Smooth muscle cell (in vitro differentiated cells): ENCODE data around the gene CKLF. TPM values are rescaled to one million over a fixed set of nuclear protein-coding genes. Genes with fewer than 3 reads are reported as not detected.

Experiments
- DNase-seq: peaks from one replicate; lab custom pipeline; 2025; ENCODE audit not compliant: unreplicated experiment; lab: John Stamatoyannopoulos, UW
- H2AFZ ChIP-seq: fragments of 200-600 bp; sonication (generic); 2 replicates; pipeline ENCODE4 v1.6.0; 2016; ENCODE audit warnings: antibody characterized with exemption, low read depth, mild to moderate bottlenecking
- H3F3A ChIP-seq: fragments of 200-600 bp; sonication (generic); 2 replicates; pipeline ENCODE4 v1.6.0; 2017; ENCODE audit warnings: antibody characterized with exemption, low read depth
- H3K27ac ChIP-seq: fragments of 200-600 bp; sonication (generic); 2 replicates; pipeline ENCODE4 v1.5.1; 2016; ENCODE audit warnings: low read depth, mild to moderate bottlenecking
- H3K27me3 ChIP-seq: fragments of 200-600 bp; sonication (generic); 2 replicates; pipeline ENCODE4 v1.6.1; 2016; ENCODE audit warnings: low read depth, mild to moderate bottlenecking
- H3K36me3 ChIP-seq: fragments of 200-600 bp; sonication (generic); 2 replicates; pipeline ENCODE4 v1.5.1; 2016; ENCODE audit warnings: low read depth
- H3K4me1 ChIP-seq: fragments of 200-600 bp; sonication (generic); 2 replicates; pipeline ENCODE4 v1.5.1; 2016; ENCODE audit warnings: low read depth
- H3K4me2 ChIP-seq: fragments of 200-600 bp; sonication (generic); 2 replicates; pipeline ENCODE4 v1.6.0; 2016; ENCODE audit warnings: mild to moderate bottlenecking
- H3K4me3 ChIP-seq: fragments of 200-600 bp; sonication (generic); 2 replicates; pipeline ENCODE4 v1.5.1; 2016; ENCODE audit warnings: mild to moderate bottlenecking
- H3K79me2 ChIP-seq: fragments of 200-600 bp; sonication (generic); 2 replicates; pipeline ENCODE4 v1.6.0; 2016; ENCODE audit warnings: low read depth, mild to moderate bottlenecking
- H3K9ac ChIP-seq: fragments of 200-600 bp; sonication (generic); 2 replicates; pipeline ENCODE4 v1.6.0; 2016; ENCODE audit warnings: low read depth
- H3K9me3 ChIP-seq: fragments of 200-600 bp; sonication (generic); replicated peaks from 2 replicates; pipeline ENCODE4 v1.5.1; 2016; ENCODE audit warnings: low read depth
- H4K20me1 ChIP-seq: fragments of 200-600 bp; sonication (generic); 2 replicates; pipeline ENCODE4 v1.6.0; 2016; ENCODE audit warnings: low read depth
- CTCF ChIP-seq: fragments of 200-600 bp; sonication (generic); IDR thresholded peaks from 2 replicates; pipeline ENCODE4 v1.5.1; 2017; ENCODE audit warnings: borderline replicate concordance, mild to moderate bottlenecking, antibody characterized with exemption; ENCODE audit not compliant: insufficient read depth, poor library complexity, severe bottlenecking
- WGBS: methylation state at CpG from one replicate; pipeline ENCODE4 v1.1.7; 2016; ENCODE audit warnings: low lambda C conversion rate; 5-methylcytosine and 5-hydroxymethylcytosine counted together
- polyA plus RNA-seq: library from polyadenylated mRNA; unstranded; fragments of >200 nt; fragmentation: Nextera tagmentation; extraction: Ambion mirVana; gene quantifications from 2 replicates; pipeline ENCODE4 v1.2.1, GENCODE V29; 2016
- small RNA-seq: library from RNA; depleted of rRNA; stranded (forward); fragments of <200 nt; gene quantifications from one replicate; pipeline ENCODE3, GENCODE V24; 2014
- total RNA-seq: library from RNA; depleted of rRNA; stranded (reverse); fragments of >200 nt; gene quantifications from 2 replicates; pipeline ENCODE4 v1.2.3, GENCODE V29; 2014

CKLF gene
- total and polyA plus RNA-seq, 2 experiments from 2014 or later = 61.5 to 78.1 TPM

DNA sequence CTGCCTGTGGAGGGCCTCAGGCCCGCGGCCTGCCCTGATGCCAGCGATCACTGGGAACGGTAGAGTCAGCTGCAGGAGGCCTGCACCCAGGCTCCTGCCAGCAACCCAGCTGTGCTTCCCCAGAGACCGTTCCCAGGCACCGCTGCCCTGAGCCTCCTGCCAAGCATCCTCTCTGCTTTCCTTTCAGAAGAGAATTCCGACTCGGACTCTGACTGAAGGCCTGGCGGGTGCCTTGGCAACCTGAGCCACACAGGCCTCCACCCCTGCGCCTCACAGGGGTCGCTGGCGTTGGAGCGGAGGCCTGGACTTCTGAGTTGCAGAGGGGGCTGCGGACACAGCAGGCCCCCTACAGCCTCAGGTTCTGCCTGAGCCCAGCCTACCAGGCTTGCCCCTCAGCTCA, 60.0 kb downstream of the CKLF start:
- no peak overlapping the region for H2AFZ ChIP-seq
- H3K9ac ChIP-seq = no peak overlapping the region
- no peak overlapping the region for H3K27ac ChIP-seq
- 91% methylated on average over 14 of the region's 14 CpGs for WGBS
- peaks cover 5% of the 10 kb centered on the region for H3K4me1 ChIP-seq
- H3K79me2 ChIP-seq = no peaks in the 10 kb centered on the region
- H3K4me2 ChIP-seq = no peak overlapping the region
- H4K20me1 ChIP-seq = peaks cover 50% of the 10 kb centered on the region
- DNase-seq = no peak
- no peak overlapping the region for H3K4me3 ChIP-seq
- H3F3A ChIP-seq = no peaks in the 10 kb centered on the region
- TF ChIP-seq CTCF = no peak
- no peaks in the 10 kb centered on the region for H3K36me3 ChIP-seq
- no peaks in the 10 kb centered on the region for H3K9me3 ChIP-seq
- H3K27me3 ChIP-seq = no peaks in the 10 kb centered on the region

GRCh38 chr16:66614161-66614802, 61.9 kb downstream of the CKLF start:
- 90% methylated on average over 12 of the region's 12 CpGs for WGBS
- no peak overlapping the region for H3K9ac ChIP-seq

More at GRCh38 chr16:66614161-66614802, 61.9 kb downstream of the CKLF start:
- no peak overlapping the region for H2AFZ ChIP-seq
- no peak for TF ChIP-seq CTCF
- H3K4me3 ChIP-seq = no peak overlapping the region
- H3K4me1 ChIP-seq = peaks cover 16% of the 10 kb centered on the region
- peaks cover 37% of the 10 kb centered on the region for H4K20me1 ChIP-seq
- no peak overlapping the region for H3K4me2 ChIP-seq
- no peaks in the 10 kb centered on the region for H3K36me3 ChIP-seq
- no peaks in the 10 kb centered on the region for H3K27me3 ChIP-seq
- H3F3A ChIP-seq = no peaks in the 10 kb centered on the region
- no peaks in the 10 kb centered on the region for H3K79me2 ChIP-seq
- no peak overlapping the region for H3K27ac ChIP-seq
- no peaks in the 10 kb centered on the region for H3K9me3 ChIP-seq
- DNase-seq = no peak

Small RNA genes lying within 50 kb of the gene (small RNA-seq; reads per million reads assigned to genes)
- gene CKLF-CMTM1 = not detected

Other genes with a start within 250 kb of the CKLF start
- not detected in 2 replicates for gene CDH5, start 185.9 kb upstream of the CKLF start, total RNA-seq
- not detected in 2 replicates for gene CDH5, start 185.9 kb upstream of the CKLF start, polyA plus RNA-seq
- 0.81 and 0.94 TPM in 2 replicates for gene BEAN1, start 125.3 kb upstream of the CKLF start, total RNA-seq
- gene BEAN1, start 125.3 kb upstream of the CKLF start, polyA plus RNA-seq = 2.2 and 4.9 TPM in 2 replicates
- gene TK2, start 2.5 kb upstream of the CKLF start, total RNA-seq = 9.7 and 10.8 TPM in 2 replicates
- 6.4 and 7.3 TPM in 2 replicates for gene TK2, start 2.5 kb upstream of the CKLF start, polyA plus RNA-seq
- gene CMTM1, start 13.9 kb downstream of the CKLF start, total RNA-seq = 0.27 and 2.6 TPM in 2 replicates
- gene CMTM1, start 13.9 kb downstream of the CKLF start, polyA plus RNA-seq = 2.5 and 2.6 TPM in 2 replicates
- not detected in 2 replicates for gene CMTM2, start 26.9 kb downstream of the CKLF start, total RNA-seq
- gene CMTM2, start 26.9 kb downstream of the CKLF start, polyA plus RNA-seq = 0.60 TPM in 1 of 2 replicates, not detected in the other
- 21.8 and 36.6 TPM in 2 replicates for gene CMTM3, start 52.1 kb downstream of the CKLF start, total RNA-seq
- gene CMTM3, start 52.1 kb downstream of the CKLF start, polyA plus RNA-seq = 57.3 and 57.8 TPM in 2 replicates
- gene CMTM4, start 144.2 kb downstream of the CKLF start, total RNA-seq = 25.2 and 27.0 TPM in 2 replicates
- gene CMTM4, start 144.2 kb downstream of the CKLF start, polyA plus RNA-seq = 7.2 and 9.2 TPM in 2 replicates
- 74.1 and 101 TPM in 2 replicates for gene DYNC1LI2, start 199.0 kb downstream of the CKLF start, total RNA-seq
- gene DYNC1LI2, start 199.0 kb downstream of the CKLF start, polyA plus RNA-seq = 90.8 and 134 TPM in 2 replicates
- not detected in 2 replicates for gene TERB1, start 249.0 kb downstream of the CKLF start, total RNA-seq
- gene TERB1, start 249.0 kb downstream of the CKLF start, polyA plus RNA-seq = not detected in 2 replicates